GM21786 (cell line): ENCODE data around the gene HSD11B1L.
A peak's percentile ranks its signal among the peaks of the same experiment; 100 is the strongest.
"Not testable (repeated sequence)": the region's sequence is repeated elsewhere in the genome, so short reads cannot be mapped to it uniquely, and the experiment has no call there.

ENCODE experiments used
- ATAC-seq: cut with Tn5 transposase; IDR thresholded peaks from one replicate; pipeline ENCODE4 v1.9.1; 2021; ENCODE audit not compliant: unreplicated experiment

HSD11B1L gene

GRCh38 chr19:5686647-5687359 is 6.0 kb downstream of the HSD11B1L start:
- ATAC-seq = peak; percentile 53

- ATAC-seq = no peak
Measured at GRCh38 chr19:5687360-5688198, 6.8 kb downstream of the HSD11B1L start.

GRCh38 chr19:5688262-5688881 is 7.5 kb downstream of the HSD11B1L start:
- not testable (repeated sequence) for ATAC-seq

- ATAC-seq = peak; percentile 37
Measured at GRCh38 chr19:5690125-5690954, 9.5 kb downstream of the HSD11B1L start, which contains the start of gene RPL36. Gene RPL36, plus strand, starts transcription at chr19:5690295. Its CDS starts 213 bp downstream, at chr19:5690508.

- ATAC-seq = no peak
Measured at GRCh38 chr19:5690955-5691821, 10.4 kb downstream of the HSD11B1L start.

GRCh38 chr19:5691822-5692722 is 11.2 kb downstream of the HSD11B1L start:
- no peak for ATAC-seq

- ATAC-seq = no peak
Measured at GRCh38 chr19:5692723-5693194, 11.9 kb downstream of the HSD11B1L start.

- ATAC-seq = no peak
Measured at GRCh38 chr19:5693195-5694166, 12.7 kb downstream of the HSD11B1L start.

GRCh38 chr19:5694167-5694955 is 13.5 kb downstream of the HSD11B1L start:
- ATAC-seq = no peak

- ATAC-seq = no peak
Measured at GRCh38 chr19:5694956-5695648, 14.3 kb downstream of the HSD11B1L start.

GRCh38 chr19:5695649-5696195 is 14.9 kb downstream of the HSD11B1L start:
- no peak for ATAC-seq

GRCh38 chr19:5696196-5697021 is 15.6 kb downstream of the HSD11B1L start:
- ATAC-seq = no peak

GRCh38 chr19:5697022-5697889 is 16.4 kb downstream of the HSD11B1L start:
- ATAC-seq = no peak
